Measurements from ENCODE around the gene SPACA1.

Gene SPACA1

DNA sequence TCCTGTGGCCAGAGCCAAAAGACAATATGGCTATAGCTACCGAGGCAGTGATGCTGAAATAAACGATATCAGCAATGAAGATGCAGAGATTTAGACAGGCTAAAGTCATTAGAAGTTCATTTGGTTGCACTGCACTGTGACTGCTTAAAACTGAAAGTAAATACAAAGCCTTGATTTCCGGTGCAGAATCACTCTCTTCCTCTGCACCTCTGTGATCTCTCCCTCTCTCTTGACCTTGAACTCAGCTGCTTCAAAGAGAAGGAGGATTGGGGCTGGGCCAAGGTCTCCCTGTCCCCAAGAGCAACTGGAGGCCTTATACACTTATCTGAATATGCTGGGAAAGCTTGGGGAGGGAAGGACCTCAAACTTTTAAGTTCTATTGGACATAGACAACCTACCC, 34.6 kb upstream of the SPACA1 start:
- no peak for DNase-seq (ENCODE audit: low spot score)
- TF ChIP-seq, protein P1, sequence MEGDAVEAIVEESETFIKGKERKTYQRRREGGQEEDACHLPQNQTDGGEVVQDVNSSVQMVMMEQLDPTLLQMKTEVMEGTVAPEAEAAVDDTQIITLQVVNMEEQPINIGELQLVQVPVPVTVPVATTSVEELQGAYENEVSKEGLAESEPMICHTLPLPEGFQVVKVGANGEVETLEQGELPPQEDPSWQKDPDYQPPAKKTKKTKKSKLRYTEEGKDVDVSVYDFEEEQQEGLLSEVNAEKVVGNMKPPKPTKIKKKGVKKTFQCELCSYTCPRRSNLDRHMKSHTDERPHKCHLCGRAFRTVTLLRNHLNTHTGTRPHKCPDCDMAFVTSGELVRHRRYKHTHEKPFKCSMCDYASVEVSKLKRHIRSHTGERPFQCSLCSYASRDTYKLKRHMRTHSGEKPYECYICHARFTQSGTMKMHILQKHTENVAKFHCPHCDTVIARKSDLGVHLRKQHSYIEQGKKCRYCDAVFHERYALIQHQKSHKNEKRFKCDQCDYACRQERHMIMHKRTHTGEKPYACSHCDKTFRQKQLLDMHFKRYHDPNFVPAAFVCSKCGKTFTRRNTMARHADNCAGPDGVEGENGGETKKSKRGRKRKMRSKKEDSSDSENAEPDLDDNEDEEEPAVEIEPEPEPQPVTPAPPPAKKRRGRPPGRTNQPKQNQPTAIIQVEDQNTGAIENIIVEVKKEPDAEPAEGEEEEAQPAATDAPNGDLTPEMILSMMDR (IDR thresholded peaks at IDR 0.05), result no peak
- Histone ChIP-seq H3K4me3 (no peak overlapping the region), H3K27ac (no peak overlapping the region)

DNA sequence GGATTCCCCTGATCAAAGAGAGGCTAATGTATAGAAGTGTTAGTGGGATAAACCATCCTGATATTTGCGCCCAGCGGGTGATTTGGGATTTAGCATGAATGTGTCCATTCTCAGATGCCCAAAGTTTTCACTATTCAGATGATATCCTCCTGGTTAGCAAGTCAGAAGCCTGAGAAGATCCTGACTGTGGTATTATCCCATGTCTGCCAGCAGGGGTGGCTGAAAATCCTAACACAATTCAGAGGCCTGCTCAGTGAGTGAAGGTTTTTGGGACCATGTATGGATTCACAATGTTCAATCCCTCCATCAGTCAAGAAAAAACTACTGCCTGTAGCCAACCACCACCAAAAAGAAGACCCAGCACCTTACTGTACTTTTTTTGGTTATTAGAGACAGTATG, 34.1 kb upstream of the SPACA1 start:
- TF ChIP-seq, protein P1 (IDR thresholded peaks at IDR 0.05), result no peak
- Histone ChIP-seq H3K4me3 (no peak overlapping the region), H3K27ac (no peak overlapping the region)
- DNase-seq (ENCODE audit: low spot score), result no peak

DNA sequence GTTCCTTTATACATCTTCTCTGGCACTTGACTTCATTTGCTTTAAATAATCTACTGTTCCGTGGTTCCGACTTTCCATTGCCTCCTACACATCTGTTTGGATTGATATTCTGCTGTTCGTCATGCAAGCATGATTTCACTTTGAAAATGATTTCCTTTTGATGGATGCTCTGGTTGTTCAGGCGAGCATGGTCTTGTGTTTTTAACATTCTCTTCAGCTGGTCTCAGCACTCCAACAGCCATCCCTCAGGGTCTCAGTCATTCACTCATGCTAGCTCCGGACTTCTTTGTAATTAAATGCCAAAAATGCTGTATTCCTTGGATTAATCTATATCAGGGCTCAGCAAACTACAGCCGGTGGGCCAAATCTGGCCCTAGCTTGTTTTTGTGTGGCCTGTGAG, 27.2 kb upstream of the SPACA1 start:
- DNase-seq (ENCODE audit: low spot score), result no peak
- TF ChIP-seq, protein P1 (IDR thresholded peaks at IDR 0.05), result no peak
- Histone ChIP-seq H3K27ac (no peak overlapping the region), H3K4me3 (no peak overlapping the region)

DNA sequence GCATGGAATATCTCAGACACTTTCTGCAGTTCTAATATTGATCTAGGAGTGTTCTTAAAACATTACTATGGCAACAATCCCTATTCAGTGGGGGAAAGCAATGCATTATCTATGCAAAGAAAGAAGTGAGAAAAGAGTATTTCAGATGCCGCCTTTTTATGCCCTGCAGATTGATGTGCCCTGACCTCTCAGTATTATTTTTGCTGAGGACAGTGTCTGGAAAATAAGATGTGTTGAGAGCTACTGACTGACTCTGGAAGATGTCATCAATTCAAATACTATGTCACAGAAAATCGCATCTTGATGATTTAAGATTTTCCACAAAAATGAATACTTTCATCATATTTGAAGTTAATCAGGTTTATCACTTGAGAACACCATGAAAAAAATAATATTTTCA, 22.9 kb upstream of the SPACA1 start:
- TF ChIP-seq, protein P1 (IDR thresholded peaks at IDR 0.05), result no peak
- Histone ChIP-seq H3K27ac (no peak overlapping the region), H3K4me3 (no peak overlapping the region)
- no peak for DNase-seq (ENCODE audit: low spot score)

DNA sequence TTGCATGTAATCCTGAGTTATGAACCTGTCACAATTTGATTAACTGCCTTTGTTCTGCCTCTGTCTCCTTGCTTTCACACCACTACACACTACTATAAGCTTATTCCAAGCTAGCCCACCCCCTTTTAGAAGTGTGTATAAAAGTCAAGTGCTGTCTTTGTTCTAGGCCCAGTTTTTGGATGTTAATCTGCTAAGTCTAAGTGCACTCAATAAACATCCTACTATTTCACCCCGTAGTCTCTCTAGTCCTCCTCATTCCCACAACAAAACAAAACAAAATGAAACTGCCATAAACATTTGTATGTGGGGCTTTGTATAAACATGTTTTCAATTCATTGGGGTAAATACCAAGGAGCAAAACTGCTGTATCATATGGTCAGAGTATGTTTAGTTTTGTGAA, 16.1 kb upstream of the SPACA1 start:
- TF ChIP-seq, protein P1 (IDR thresholded peaks at IDR 0.05), result no peak
- Histone ChIP-seq H3K4me3 (no peak overlapping the region), H3K27ac (no peak overlapping the region)
- DNase-seq (ENCODE audit: low spot score), result no peak

DNA sequence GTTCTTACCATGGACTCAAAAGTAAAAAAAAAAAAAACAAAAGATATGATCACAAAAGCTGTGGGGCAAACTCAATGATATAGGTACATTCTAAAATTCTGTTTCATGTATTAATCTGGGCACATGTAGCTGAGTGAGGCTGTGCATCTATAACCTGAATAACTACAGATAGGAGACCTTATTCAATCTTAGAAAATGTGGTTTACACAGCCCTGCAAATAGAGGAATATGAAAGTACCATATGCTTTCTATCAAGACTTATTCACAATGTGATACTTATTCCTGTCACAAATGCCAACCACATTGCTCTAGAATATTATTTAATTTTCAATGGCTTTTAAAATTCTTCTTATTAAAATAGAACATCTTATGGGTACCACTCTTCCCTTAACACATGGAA, 3.1 kb upstream of the SPACA1 start:
- Histone ChIP-seq H3K27ac (no peak overlapping the region), H3K4me3 (no peak overlapping the region)
- TF ChIP-seq, protein P1 (IDR thresholded peaks at IDR 0.05), result no peak
- no peak for DNase-seq (ENCODE audit: low spot score)

DNA sequence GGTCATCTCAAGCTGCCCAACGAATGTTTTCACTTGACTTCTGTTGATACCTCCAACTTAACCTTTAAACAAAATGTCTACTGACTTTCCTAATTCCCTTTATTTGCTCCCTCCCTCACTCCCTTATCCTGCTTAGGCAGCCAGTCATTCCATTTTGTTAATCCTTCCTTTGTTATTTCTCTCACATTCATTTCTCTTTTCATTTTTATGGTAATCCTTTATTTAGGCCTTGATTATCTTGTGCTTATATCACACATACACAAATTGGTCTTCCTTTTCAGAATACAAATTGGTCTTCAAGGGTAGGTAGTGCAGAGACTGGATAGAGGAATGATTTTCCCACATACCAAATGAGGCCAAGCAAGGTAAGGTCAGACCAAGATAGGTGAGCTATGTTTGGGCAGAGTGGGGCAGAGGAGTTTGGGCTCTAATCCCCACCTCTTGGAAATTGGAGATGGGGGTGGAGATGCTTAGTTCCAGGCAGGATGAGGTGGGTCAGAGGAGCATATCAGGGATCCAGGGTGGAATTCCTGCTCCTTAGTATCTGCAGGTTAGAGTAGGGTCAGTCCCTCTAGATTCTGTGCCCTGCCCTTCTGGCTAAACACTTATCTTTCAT, 2.0 kb upstream of the SPACA1 start:
- TF ChIP-seq, protein P1 (IDR thresholded peaks at IDR 0.05), result no peak
- Histone ChIP-seq H3K27ac (no peak overlapping the region), H3K4me3 (no peak overlapping the region)
- no peak for DNase-seq (ENCODE audit: low spot score)
